ENCODE measurements around the gene DHX29. TPM values are rescaled to one million over a fixed set of nuclear protein-coding genes. Genes with fewer than 3 reads are reported as not detected.

The DHX29 gene
- total RNA-seq, 2 donors from 2014 or later: 18.6 to 21.4 TPM

DNA sequence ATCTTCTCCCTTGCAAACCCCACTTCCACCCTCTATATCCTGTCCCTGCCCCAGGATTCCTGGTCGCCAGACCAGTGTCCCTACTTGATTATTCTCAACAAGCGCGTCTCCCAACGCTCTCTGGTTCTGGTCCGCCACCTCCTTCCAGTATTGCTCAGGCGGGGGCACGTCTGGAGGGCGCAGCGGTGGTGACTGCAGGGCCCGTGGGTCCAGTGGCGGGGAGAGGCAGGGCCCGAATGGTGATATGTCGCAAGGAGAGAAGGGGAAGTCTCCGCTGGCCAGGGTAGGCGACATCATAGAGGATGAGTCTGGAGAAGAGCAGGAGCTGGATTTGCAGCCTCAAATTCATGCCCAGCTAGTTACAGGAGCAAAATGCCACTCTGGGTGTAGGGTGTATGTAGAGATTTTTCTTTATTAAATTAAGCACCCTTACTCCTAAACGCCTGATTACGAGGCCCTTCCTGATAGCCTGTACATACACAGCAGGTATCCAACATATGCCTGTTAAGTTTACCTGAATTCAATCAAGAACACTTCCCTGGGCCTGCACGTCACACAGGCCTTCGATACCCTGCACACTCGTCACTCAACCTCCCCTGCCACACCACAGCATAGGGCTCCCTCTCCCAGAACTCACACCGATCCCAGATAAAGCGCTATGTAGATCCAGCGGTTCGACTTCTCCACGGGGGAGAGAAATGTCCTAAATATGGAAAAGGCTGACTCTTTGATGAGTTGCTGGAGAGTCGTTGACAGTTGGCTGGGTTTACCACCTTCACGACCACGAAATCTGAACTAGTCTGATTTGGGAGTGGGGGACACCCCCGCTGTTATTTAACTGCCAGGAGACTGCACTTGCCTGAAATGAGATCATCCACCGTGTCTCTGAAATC is 85.2 kb downstream of the DHX29 start:
- DNase-seq: no peak
- intact Hi-C loops (cut with DNase I, micrococcal nuclease): no loop called here
- ATAC-seq: no peak

DNA sequence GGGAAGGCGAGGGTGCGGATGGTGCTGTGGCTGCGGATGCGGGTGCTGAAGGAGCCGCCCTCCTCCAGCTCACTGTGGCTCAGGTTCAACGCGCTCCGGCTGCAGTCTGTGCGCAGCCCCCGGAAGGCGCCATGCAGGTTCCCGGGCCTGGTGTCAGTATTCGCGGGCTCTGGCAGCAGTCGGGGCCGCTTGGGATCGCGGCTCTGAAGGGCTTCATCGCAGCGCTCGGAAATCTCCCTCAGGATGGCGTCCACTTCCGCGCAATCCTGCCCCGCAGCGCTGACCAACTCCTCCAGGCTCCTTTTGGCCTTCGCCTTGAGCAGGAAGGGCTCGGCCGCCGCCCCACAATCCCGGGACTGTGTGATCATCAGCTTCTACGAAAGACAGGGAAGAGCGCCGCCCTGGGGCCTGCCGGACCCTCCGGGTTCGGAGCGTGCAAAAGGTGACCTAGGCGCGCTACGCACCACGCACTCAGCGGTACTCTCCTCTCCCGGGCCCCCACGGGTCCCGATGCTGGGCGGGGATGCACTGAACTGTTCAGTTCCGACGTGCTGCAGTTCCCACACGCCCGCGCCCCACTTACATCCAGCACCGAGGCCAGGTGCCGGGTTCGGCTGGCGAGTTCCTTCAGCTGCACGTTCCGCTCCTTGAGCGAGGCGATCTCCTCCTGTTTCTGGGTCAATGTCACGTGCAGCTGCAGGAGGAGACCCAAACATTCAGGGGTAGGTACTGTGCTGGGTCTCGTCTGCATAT is 86.9 kb downstream of the DHX29 start:
- intact Hi-C loops (cut with DNase I, micrococcal nuclease): no loop called here
- DNase-seq: peak; percentile 46 to 64
- peak; percentile 80 for ATAC-seq

DNA sequence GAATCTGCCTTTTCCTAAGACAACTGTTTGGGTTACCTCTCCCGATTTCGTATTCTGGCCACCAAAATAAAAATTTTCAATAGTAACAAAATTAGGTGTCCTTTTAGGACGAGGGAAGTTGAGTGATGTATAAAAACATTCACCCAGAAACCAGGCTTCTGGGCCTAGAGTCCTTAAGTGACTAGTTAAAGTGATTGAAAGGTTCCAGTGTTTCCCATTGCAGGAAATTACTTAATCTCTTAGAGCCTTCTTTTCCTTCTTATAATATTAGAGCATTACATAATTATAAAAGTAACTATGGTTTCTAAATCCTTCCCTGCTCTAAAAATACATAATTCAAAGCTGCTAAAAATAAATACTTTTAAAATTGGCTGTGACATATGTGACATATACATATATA is 87.7 kb downstream of the DHX29 start:
- intact Hi-C loops (cut with DNase I, micrococcal nuclease): no loop called here
- ATAC-seq: no peak
- DNase-seq: no peak

DNA sequence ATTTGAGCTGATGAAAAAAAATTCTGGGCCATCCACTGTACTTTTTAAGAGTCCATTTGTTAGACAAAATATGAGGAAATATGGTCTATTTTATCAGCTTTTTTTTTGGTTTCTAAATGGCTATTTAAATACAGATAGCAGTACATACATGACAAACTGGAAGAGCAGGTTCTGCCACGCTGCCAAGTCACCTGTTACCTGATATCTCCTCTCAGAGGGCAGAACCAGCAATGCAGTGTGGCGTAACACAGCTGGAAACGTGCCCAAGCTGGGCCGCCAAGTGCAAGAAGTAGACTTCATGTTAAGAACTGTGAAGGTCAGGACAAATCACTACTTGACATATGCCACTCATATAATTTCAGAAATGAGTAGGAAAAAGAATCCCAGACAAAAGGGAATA is 88.5 kb downstream of the DHX29 start:
- ATAC-seq (peak; percentile 90), DNase-seq (peak; percentile 90)
- intact Hi-C loops (cut with DNase I, micrococcal nuclease): no loop called here

DNA sequence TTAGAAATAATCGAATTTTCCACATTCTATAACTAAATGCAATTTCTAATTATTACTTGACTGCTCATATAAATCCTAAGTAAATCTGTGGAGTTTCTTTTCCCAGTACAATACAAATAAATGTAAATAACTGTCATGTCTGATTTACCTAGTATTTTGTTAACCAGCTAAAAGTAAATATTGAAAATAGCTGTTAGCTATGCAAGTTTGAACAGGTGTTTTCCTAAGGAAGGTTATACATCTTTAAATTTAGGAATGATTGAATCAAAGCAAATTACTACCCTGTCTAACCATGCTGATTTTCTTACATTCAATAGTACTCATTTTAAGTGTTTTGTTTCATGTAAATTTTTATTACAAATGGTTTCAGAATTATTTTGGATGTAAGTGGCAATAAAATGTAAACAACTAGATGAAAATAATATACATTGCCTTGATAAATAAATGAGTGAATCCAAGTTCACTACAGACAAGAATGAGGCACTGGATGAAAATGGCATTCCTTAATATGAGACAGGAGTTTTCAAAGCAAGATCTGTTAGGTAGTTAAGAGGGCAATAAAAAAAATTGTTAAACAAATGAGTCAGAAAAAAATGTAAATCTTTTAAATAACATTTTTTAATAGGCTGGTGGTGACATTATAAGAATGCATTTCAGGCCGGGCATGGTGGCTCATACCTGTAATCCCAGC is 96.2 kb downstream of the DHX29 start:
- no peak for DNase-seq
- intact Hi-C loops (cut with DNase I, micrococcal nuclease): no loop called here
- no peak for ATAC-seq

Other genes starting within 250 kb of the DHX29 start
- gene GZMA, start 205.0 kb downstream of the DHX29 start, total RNA-seq: 10 to 100 TPM in 1 of 2 donors, 1 to 10 TPM in 1; 3.9 to 17.6 TPM
- gene GPX8, start 147.5 kb downstream of the DHX29 start, total RNA-seq: 1 to 10 TPM; 4.0 to 5.2 TPM
- not detected for gene CDC20B, start 134.5 kb downstream of the DHX29 start, total RNA-seq
- gene MCIDAS, start 80.4 kb downstream of the DHX29 start, total RNA-seq: under 1 TPM in 1 of 2 donors, not detected in 1; 0.55 TPM
- gene CCNO, start 74.1 kb downstream of the DHX29 start, total RNA-seq: 1 to 10 TPM; 1.4 to 3.0 TPM
- gene MTREX, start 295 bp upstream of the DHX29 start, total RNA-seq: 10 to 100 TPM; 43.7 to 46.9 TPM
- 100 to 1,000 TPM in 1 of 2 donors, 10 to 100 TPM in 1; 69.7 to 109 TPM for gene PLPP1, start 227.3 kb upstream of the DHX29 start, total RNA-seq